ENCODE measurements around the gene CALML4.

The CALML4 gene, protein sequence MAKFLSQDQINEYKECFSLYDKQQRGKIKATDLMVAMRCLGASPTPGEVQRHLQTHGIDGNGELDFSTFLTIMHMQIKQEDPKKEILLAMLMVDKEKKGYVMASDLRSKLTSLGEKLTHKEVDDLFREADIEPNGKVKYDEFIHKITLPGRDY

DNA sequence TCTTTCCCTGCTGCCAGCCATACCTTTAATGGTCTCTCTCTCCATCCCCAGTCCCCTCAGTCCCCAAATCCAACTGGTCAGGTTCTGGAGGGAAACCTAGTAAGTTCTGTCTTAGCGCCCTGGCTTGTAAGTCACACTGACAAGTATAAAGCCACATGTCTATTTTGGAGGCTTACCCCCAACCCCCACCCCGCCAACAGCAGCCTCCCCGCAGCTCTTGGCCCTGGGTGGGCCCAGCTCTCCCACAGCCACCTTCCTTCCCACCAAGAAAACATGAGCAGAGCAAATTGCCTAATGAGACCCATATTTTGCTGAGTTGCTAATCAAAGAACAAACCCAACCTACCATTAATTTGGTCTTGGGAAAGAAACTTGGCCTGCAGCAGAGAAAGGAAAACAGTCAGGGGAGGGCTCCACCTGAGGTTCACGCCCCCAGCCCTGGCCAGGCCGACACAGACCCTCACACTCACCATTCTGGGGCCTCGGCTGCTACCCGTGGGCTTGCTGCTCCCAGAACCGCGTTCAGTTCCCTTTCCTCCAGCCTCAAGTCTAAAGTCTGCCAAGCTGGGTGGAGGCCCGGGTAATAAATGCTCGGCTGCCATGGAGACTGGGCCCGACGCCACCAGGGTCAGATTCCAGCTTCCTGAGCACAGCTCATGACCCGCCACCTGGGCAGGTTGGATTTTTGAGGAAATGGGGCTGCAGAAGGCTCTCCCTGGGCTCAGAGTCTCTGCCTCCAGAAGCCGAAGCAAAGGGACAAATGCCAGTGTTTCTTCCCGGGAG is at the start of gene CALML4:
Gene CALML4 (minus strand): TSS at position 557 of the 782 bp plus-strand sequence. CDS start 85 bp downstream, at position 472.
- POLR2A ChIA-PET (ENCODE audit: low non-redundant PET), result interaction anchor here (0.5 kb wide), 1 partner anchor 10 kb away, joined by 4 read pairs; no protein-coding TSS in a partner anchor
- TF ChIP-seq, protein P1, sequence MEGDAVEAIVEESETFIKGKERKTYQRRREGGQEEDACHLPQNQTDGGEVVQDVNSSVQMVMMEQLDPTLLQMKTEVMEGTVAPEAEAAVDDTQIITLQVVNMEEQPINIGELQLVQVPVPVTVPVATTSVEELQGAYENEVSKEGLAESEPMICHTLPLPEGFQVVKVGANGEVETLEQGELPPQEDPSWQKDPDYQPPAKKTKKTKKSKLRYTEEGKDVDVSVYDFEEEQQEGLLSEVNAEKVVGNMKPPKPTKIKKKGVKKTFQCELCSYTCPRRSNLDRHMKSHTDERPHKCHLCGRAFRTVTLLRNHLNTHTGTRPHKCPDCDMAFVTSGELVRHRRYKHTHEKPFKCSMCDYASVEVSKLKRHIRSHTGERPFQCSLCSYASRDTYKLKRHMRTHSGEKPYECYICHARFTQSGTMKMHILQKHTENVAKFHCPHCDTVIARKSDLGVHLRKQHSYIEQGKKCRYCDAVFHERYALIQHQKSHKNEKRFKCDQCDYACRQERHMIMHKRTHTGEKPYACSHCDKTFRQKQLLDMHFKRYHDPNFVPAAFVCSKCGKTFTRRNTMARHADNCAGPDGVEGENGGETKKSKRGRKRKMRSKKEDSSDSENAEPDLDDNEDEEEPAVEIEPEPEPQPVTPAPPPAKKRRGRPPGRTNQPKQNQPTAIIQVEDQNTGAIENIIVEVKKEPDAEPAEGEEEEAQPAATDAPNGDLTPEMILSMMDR (conservative IDR thresholded peaks at IDR 0.05; ENCODE audit: low read depth), result no peak
- DNase-seq (ENCODE audit: low spot score), result peak; percentile 58
- peak within 1 kb of the TSS; percentile 69 for H3K27ac ChIP-seq
- CTCF ChIA-PET, result no interaction called here

GRCh38 chr15:68252925-68253534 is 47.9 kb upstream of the CALML4 start:
- TF ChIP-seq, protein P1 (conservative IDR thresholded peaks at IDR 0.05; ENCODE audit: low read depth), result peak; percentile 99
- H3K27ac ChIP-seq, result no peak overlapping the region
- DNase-seq (ENCODE audit: low spot score), result peak; percentile 75
- ChIA-PET CTCF (interaction anchor here (0.6 to 2.0 kb wide), 27 partner anchors 9 to 881 kb away, joined by 3 to 39 read pairs (median 5); partner anchors contain the start of gene FEM1B), POLR2A (ENCODE audit: low non-redundant PET) (interaction anchor here (0.7 to 1.0 kb wide), 2 partner anchors 11 to 24 kb away, joined by 4 to 5 read pairs; partner anchors contain the start of gene FEM1B)

GRCh38 chr15:68249058-68249713 is 44.1 kb upstream of the CALML4 start:
- no peak for DNase-seq (ENCODE audit: low spot score)
- CTCF ChIA-PET, result interaction anchor here (0.6 to 0.9 kb wide), 2 partner anchors 57 to 627 kb away, joined by 3 read pairs; no protein-coding TSS in a partner anchor
- POLR2A ChIA-PET (ENCODE audit: low non-redundant PET), result no interaction called here
- TF ChIP-seq, protein P1 (conservative IDR thresholded peaks at IDR 0.05; ENCODE audit: low read depth), result no peak
- H3K27ac ChIP-seq, result no peak overlapping the region

DNA sequence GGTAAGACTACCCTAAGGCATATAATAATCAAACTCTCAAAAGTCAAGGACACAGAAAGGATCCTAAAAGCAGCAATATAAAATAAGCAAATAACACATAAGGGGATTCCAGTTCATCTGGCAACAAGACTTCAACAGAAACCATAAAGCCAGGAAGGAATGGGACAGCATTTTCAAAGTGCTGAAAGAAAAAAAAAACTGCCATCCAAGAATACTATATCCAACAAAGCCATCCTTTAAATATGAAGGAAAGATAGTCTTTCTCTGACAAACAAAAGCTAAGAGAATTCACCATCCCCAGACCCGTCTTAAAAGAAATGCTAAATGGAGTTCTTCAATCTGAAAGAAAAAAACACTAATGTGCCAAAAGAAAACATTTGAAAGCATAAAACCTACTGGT is 39.1 kb upstream of the CALML4 start:
- TF ChIP-seq, protein P1 (conservative IDR thresholded peaks at IDR 0.05; ENCODE audit: low read depth), result no peak
- H3K27ac ChIP-seq, result no peak overlapping the region
- ChIA-PET CTCF (interaction anchor here (0.6 to 1.9 kb wide), 4 partner anchors 9 to 370 kb away, joined by 3 to 9 read pairs (median 5); no protein-coding TSS in a partner anchor), POLR2A (ENCODE audit: low non-redundant PET) (no interaction called here)
- DNase-seq (ENCODE audit: low spot score), result no peak

DNA sequence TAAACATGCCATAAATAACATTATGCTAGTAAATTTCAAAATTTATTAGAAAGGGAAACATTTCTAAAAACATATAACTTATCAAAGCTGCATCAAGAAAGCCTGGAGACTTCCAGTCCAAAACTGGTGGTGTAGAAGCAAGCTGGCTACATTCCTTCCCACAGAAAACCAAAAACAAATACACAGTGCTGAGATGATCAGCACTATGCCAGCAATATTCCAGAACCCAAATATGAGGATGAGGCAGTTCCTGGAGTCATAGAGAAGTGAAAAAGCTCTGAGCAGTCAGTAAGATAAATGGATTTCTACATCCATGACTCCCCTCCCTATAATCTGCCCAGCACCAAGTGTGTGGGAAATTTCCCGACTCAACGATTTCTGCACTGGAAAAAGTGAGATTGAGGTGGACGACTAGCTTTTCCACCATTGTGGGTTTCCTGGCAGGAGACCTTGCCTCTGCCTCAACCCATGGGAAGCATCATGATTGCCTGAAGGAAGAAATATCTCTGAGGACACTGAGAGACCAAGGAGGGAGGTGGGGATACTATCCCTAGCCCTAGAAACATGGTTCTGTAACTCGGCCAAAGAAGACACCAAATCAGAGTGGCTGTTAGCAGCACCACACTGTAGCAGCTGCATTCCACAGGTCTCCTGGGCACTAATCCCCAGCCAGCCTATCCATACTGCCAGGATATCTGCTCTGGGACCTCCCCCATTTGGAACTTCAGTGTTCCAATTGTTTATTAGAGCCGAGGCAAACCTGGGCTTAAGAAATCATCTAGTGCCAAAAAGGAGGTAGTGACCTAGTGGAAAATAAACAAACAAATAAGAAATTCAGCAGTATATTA is 36.2 kb upstream of the CALML4 start:
- no peak for DNase-seq (ENCODE audit: low spot score)
- TF ChIP-seq, protein P1 (conservative IDR thresholded peaks at IDR 0.05; ENCODE audit: low read depth), result no peak
- POLR2A ChIA-PET (ENCODE audit: low non-redundant PET), result interaction anchor here (0.5 kb wide), 1 partner anchor 1493 kb away, joined by 3 read pairs; no protein-coding TSS in a partner anchor
- CTCF ChIA-PET, result no interaction called here
- no peak overlapping the region for H3K27ac ChIP-seq

Measured in RWPE1 (cell line).